Measurements from ENCODE around the gene COL9A1. TPM values are rescaled to one million over a fixed set of nuclear protein-coding genes. Genes with fewer than 3 reads are reported as not detected.

COL9A1 gene
- total and polyA plus RNA-seq, 2 of the 4 experiments (the other 2 are of a cell fraction) = not detected

GRCh38 chr6:70277470-70277869, 25.4 kb downstream of the COL9A1 start:
- in situ Hi-C loops (cut with MboI; ENCODE audit: low sequenced_read_pairs) = no loop called here
- no TSS peak for BruUV-seq (replicated peaks)
- H2AK9ac ChIP-seq (replicated peaks; ENCODE audit: low read depth, low read length, poor library complexity) = no peak overlapping the region
- H3K27me3 ChIP-seq (ENCODE audit: control insufficient read depth, insufficient read depth, low read length) = peaks cover 11% of the 10 kb centered on the region
- ChIA-PET CTCF (interaction anchor here (1.6 kb wide), 1 partner anchor 33 kb away, joined by 3 read pairs; no protein-coding TSS in a partner anchor), POLR2A (ENCODE audit: unreplicated experiment) (no interaction called here)
- no peak overlapping the region for H3K27ac ChIP-seq (ENCODE audit: insufficient read depth, low read length)
- H2AFZ ChIP-seq (replicated peaks; ENCODE audit: low read length, poor library complexity) = no peak overlapping the region
- no peaks in the 10 kb centered on the region for H3K9me3 ChIP-seq (ENCODE audit: control insufficient read depth, insufficient read depth, low read length)
- H3K9me1 ChIP-seq (ENCODE audit: insufficient read depth, low read length) = no peaks in the 10 kb centered on the region
- no peak overlapping the region for H2BK20ac ChIP-seq (ENCODE audit: low read depth, low read length)
- H2BK120ac ChIP-seq (ENCODE audit: low read depth, low read length) = no peak overlapping the region
- no CpG with 5 or more reads among the region's 2 CpGs for WGBS, 2 experiments (ENCODE audit: extremely low coverage in 2 of 2, insufficient read length in 1 of 2)
- H3K4me3 ChIP-seq (ENCODE audit: insufficient read depth, low read depth, low read length) = no peak overlapping the region
- DNase-seq = peak; percentile 23
- H4K5ac ChIP-seq (ENCODE audit: low read depth, low read length) = no peak overlapping the region
- H3K14ac ChIP-seq (replicated peaks; ENCODE audit: low read depth, low read length) = no peak overlapping the region
- H3K36me3 ChIP-seq (ENCODE audit: control insufficient read depth, insufficient read depth, low read length) = no peaks in the 10 kb centered on the region
- no peaks in the 10 kb centered on the region for H4K20me1 ChIP-seq (ENCODE audit: insufficient read depth, low read length)
- no peak overlapping the region for H3K18ac ChIP-seq (ENCODE audit: low read depth, low read length)
- dilution Hi-C loops (cut with HindIII; ENCODE audit: low sequenced_read_pairs, unreplicated experiment) = no loop called here
- no peak overlapping the region for H2AK5ac ChIP-seq (ENCODE audit: low read depth, low read length)
- H3K23ac ChIP-seq (ENCODE audit: low read depth, low read length) = no peak overlapping the region
- no peaks in the 10 kb centered on the region; the same call in 1 of the 2 replicates for H3K4me1 ChIP-seq (ENCODE audit: control insufficient read depth, insufficient read depth, low read length)
- ATAC-seq (ENCODE audit: low read depth) = no peak
- H3K79me1 ChIP-seq (ENCODE audit: low read depth in 1 of 2, low read length in 2 of 2) = no peaks in the 10 kb centered on the region
- no peak overlapping the region for H2BK5ac ChIP-seq (ENCODE audit: low read depth, low read length, poor library complexity, severe bottlenecking)
- no peak overlapping the region for H3K4ac ChIP-seq (ENCODE audit: low read depth, low read length)
- TF ChIP-seq BHLHE40 (IDR thresholded peaks at IDR 0.05; ENCODE audit: low read depth, low read length) (no peak), FOS (IDR thresholded peaks at IDR 0.05; ENCODE audit: low read depth, low read length) (no peak), SMC3 (IDR thresholded peaks at IDR 0.05; ENCODE audit: low read depth, low read length) (no peak), ELK1 (IDR thresholded peaks at IDR 0.05; ENCODE audit: borderline replicate concordance, low read depth, low read length) (no peak), CHD1 (IDR thresholded peaks at IDR 0.05; ENCODE audit: low read depth, low read length) (no peak), MXI1 (IDR thresholded peaks at IDR 0.05; ENCODE audit: borderline replicate concordance, low read depth, low read length) (no peak), POLR2A (IDR thresholded peaks at IDR 0.05; ENCODE audit: low read depth, low read length) (no peak), CTCF (conservative IDR thresholded peaks at IDR 0.05; ENCODE audit: low read depth, low read length) (no peak), MAFK (IDR thresholded peaks at IDR 0.05; ENCODE audit: low read depth, low read length) (no peak)
- H4K8ac ChIP-seq (ENCODE audit: low read depth in 2 of 2, low read length in 2 of 2) = no peak overlapping the region
- H3K9ac ChIP-seq (ENCODE audit: low read depth, low read length) = no peak overlapping the region
- intact Hi-C loops (cut with micrococcal nuclease) = loop anchor here (10.0 kb wide), 1 partner anchor 1727 kb away; no protein-coding TSS in a partner anchor
- no peak overlapping the region for H3K56ac ChIP-seq (ENCODE audit: extremely low read depth, insufficient read depth, low read length)
- no peak overlapping the region for H4K91ac ChIP-seq (ENCODE audit: insufficient read depth, low read depth, low read length)
- H2BK15ac ChIP-seq (ENCODE audit: low read depth, low read length) = no peak overlapping the region
- no peak overlapping the region for H3K4me2 ChIP-seq (ENCODE audit: low read depth, low read length)
